CD4-positive, alpha-beta T cell treated with Interferon gamma for 1 hour (primary cell): ENCODE data around the gene LRRC17.
"Not testable (repeated sequence)": the region's sequence is repeated elsewhere in the genome, so short reads cannot be mapped to it uniquely, and the experiment has no call there.

ENCODE experiments used
- DNase-seq: peaks from one replicate; pipeline ENCODE4 v3.0.0-alpha.2; 2020

LRRC17 gene

DNA sequence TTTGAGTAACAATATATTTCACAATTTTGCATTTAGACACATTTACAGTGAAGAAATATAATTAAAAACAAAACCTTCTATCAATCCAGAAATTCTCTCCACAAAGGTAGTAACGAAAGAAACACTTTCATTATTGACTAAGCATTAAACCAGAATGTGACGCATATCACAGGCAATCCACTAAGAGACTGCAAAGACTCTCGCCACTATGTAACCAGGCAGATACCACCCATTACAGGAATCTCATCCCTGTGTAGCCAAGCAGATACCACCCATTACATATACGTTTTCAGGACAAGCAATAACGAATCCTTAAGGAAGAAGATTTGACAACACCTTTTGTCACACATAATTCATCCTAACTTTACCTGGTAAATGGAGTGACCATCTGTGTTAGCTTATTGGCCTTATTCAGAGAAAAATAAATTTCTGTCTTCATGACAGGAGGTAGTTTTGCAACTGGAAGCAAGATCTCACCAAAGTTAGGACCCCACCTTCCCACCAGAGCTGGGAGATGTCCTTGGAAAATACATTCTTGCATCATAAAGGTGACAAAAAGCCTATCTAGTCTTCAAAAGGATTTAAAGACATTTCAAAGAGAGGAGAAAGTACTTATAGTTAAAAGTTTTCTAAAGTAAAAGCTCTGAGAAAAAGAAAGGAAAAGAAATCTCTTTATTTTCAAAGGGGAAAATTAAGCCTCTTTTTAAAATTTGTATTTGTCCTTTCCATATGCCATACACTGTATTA is 30.8 kb downstream of the LRRC17 start:
- no peak for DNase-seq

DNA sequence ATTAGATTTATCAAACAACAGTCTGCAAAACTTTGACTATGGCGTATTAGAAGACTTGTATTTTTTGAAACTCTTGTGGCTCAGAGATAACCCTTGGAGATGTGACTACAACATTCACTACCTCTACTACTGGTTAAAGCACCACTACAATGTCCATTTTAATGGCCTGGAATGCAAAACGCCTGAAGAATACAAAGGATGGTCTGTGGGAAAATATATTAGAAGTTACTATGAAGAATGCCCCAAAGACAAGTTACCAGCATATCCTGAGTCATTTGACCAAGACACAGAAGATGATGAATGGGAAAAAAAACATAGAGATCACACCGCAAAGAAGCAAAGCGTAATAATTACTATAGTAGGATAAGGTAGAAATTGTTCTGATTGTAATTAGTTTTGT is 31.4 kb downstream of the LRRC17 start:
- no peak for DNase-seq

DNA sequence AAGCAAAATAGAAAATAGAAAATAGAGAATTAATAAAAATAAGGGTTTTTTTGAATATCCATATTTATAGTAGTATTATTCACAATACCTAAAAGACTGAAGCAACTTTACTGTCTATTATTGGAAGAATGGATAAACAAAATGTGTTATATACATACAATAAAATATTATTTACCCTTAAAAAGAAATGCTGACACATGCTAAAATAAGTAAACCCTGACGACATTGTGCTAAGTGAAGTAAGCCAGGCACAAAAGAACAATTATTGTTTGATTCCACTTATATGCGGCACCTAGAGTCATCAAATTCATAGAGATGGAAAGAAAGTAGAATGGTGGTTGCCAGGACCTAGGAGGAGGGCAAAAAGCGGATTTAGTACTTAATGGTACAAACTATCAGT is 39.0 kb downstream of the LRRC17 start:
- no peak for DNase-seq

DNA sequence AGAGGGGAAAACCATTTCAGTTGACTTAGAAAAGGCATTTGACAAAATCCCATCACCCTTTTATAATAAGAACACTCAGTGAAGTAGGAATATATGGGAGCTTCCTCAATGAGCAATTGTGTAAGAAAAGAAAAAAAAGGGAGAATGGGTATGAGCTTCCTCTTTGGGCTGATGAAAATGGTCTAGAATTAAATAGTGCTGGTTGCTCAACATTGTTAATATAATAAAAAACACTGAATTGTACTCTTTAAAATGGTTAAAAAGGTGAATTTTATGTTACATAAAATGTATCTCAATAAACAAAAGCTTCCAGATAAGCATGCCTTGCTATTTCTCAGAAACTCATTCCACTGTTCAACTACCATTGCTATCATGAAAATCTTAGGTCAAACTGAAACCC is 40.6 kb downstream of the LRRC17 start:
- DNase-seq, result no peak

DNA sequence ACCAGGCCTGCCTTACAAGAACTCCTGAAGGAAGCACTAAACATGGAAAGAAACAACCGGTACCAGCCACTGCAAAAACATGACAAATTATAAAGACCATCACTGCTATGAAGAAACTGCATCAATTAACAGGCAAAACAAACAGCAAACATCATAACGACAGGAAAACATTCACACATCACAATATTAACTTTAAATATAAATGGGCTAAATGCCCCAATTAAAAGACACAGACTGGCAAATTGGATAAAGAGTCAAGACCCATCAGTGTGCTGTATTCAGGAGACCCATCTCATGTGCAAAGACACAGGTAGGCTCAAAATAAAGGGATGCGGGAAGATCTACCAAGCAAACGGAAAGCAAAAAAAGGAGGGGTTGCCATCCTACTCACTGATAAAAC is 41.6 kb downstream of the LRRC17 start:
- not testable (repeated sequence) for DNase-seq

DNA sequence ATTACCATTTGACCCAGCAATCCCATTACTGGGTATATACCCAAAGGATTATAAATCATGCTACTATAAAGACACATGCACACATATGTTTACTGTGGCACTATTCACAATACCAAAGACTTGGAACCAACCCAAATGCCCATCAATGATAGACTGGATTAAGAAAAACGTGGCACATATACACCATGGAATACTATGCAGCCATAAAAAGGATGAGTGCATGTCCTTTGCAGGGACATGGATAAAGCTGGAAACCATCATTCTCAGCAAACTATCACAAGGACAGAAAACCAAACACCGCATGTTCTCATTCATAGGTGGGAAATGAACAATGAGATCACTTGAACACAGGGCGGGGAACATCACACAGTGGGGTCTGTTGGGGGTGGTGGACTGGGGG is 45.2 kb downstream of the LRRC17 start:
- not testable (repeated sequence) for DNase-seq

DNA sequence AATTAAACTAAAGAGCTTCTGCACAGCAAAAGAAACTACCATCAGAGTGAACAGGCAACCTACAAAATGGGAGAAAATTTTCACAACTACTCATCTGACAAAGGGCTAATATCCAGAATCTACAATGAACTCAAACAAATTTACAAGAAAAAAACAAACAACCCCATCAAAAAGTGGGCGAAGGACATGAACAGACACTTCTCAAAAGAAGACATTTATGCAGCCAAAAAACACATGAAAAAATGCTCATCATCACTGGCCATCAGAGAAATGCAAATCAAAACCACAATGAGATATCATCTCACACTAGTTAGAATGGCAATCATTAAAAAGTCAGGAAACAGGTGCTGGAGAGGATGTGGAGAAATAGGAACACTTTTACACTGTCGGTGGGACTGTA is 49.2 kb downstream of the LRRC17 start:
- DNase-seq, result not testable (repeated sequence)

DNA sequence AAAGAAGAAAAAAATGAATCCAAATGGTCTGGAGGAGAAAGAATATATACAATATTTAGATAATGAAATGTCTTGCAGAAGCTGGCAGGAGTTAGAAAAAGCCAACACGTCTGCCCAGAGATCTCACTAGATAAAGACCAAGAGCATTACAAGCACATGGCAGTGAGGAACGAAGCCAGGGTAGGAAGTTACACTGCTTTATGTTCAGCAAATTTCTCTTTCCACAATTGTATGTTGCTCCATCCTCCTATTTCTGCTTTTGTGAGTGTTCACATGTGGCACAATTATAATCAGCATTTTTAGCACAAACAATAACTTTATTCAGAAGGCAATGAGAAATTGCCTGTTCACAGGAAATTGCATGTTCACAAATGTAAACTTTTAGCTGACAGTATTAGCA is 53.7 kb downstream of the LRRC17 start:
- DNase-seq, result no peak

DNA sequence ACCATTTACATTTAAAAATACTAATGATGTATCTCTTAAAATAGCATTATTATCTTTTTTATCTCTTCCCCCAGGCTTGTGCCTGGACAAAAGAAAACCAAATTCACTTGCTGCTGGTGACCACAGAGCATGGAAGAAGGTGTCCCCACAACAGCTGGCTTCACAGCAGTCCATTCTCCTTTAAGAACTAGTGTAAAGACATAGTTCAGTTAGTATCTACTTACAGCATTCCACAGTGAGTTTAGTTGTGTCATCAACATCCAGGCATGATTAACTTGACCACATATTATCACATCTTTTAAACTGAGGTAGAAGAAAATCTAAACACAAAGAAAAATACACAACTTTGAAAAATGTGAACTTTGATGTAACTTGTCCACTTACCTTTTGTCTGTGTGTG is 55.0 kb downstream of the LRRC17 start:
- DNase-seq, result no peak

DNA sequence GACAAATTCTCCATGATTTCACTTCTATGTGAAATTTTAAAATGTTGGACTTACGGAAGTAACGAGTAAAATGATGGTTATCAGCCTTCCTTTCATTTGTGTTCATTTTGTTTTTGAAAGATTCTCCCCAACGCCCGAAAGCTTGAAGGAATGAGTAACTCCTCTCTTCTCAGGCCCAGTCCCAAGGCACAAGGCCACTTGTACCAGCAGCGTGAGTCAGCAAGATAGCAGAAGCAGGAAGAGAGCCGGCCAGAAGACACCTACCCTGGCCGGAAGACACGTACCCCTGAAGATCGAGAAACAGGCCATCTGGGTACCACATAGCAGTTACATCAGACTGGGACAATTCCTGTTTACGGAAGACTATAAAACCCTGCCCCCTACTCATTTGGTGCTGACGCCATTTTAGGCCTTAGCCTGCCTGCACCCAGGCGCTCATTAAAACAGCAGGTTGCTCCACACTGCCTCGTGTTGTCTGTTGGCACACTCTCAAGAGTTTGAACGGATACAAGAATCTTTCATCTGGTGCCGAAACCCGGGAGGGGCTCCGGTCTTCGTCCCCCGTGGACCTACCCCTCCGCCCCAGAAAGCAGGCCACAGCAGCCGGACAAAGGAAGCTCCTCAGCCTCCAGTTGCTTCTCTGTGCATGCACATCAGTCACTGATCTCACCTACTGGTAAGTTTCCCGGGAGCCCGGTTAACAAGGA is 60.4 kb downstream of the LRRC17 start:
- peak; percentile 1 for DNase-seq

DNA sequence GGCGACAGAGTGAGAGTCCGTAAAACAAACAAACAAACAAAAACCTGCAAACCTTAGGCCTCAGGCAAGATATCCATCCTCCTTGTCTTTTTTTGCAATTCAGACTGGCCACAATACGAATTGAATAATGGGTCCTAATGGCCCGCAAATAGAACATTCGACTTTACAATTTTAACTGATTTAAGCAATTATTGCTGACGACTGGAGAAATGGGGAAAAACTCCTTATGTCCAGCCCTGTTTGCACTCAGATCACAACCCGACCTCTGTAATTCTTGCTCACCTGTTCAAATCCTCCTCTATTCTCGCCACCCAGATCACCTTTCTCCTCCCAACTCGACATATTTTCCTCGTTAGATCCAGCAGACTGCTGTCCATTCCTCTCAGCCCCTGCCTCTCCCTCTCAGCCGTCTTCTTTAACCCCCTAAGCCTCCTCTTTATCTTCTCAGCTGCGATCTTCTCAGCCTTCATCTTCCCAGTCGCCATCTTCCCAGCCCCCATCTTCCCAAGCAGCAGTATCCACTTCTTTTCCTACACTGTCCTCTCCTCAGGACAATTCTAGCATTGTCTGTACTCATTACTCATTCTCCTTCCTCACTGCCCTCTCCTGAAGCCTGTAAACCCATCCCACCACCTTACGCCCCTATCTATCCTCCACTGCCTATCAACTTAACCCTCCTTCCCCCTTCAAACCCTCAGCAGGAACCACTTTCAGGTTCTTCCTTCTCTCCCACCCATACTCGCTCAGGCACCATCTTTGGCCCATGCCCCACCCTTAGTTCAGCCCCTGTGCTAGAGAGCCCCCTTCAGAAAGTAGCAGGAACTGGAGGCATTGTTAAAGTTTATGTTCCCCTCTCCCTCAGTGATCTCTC is 61.8 kb downstream of the LRRC17 start:
- no peak for DNase-seq

DNA sequence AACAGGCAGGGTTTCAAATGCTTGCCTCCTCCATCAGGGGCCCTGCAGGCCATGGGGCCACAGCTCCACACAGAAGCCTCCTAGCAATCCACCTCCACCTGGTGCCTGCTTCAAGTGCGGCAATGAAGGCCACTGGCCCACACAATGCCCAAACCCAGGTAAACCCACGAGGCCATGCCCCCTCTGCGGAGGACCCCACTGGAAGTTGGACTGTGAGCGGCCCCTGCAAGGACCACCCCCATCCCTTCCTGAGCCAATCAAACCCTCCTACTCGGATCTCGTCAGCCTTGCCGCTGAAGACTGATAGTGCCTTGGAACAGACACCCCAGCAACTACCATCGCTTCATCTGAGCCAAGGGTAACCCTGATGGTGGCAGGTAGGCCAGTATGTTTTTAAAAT is 63.1 kb downstream of the LRRC17 start:
- no peak for DNase-seq

DNA sequence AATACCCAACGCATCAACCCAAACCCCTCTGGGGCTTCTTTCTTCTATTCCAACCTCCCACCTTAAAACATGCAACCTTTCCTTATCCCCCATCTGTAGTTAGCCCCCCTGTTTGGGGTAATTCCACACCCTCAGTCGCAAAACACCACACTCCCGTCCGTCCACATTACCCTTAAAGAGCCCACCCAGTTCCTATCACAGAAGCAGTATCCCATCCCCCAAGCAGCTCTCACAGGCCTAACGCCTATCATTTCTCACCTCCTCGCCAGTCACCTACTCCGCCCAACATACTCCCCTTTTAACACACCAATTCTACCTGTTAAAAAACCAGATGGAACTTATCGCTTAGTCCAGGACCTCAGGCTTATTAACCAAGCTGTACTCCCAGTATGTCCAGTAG is 63.7 kb downstream of the LRRC17 start:
- no peak for DNase-seq

DNA sequence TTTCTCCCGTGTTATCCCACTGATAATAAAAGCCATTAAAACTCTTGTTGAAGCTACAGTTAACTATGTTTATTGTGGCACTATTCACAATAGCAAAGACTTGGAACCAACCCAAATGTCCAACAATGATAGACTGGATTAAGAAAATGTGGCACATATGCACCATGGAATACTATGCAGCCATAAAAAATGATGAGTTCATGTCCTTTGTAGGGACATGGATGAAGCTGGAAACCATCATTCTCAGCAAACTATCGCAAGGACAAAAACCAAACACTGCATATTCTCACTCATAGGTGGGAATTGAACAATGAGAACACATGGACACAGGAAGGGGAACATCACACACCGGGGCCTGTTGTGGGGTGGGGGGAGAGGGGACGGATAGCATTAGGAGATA is 64.8 kb downstream of the LRRC17 start:
- DNase-seq, result not testable (repeated sequence)

DNA sequence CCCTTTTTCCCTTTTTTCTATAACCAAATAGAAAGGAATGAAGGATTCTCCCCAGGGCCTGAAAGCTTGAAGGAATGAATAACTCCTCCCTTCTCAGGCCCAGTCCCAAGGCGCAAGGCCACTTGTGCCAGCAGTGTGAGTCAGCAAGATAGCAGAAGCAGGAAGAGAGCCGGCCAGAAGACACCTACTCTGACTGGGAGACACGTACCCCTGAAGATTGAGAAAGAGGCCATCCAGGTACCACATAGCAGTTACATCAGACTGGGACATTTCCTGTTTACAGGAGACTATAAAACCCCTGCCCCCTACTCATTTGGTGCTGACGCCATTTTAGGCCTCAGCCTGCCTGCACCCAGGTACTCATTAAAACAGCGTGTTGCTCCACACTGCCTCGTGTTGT is 65.5 kb downstream of the LRRC17 start:
- DNase-seq, result peak; percentile 2

DNA sequence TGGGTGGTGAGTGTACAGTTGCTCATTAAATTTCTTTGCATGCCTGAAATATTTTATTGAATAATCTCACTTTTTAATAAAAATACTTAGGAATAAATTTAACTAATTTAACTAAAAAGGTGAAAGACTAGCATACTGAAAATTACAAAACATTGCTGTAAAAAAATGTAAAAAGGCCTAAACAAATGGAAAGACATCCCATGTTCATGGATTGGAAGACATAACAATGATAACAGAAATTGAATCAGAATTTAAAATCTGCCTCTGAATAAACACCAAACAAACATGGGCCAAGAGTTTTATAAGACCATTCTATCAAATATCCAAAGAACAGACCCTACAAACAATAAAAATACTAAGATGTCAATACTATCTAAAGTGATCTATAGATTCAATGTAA is 66.9 kb downstream of the LRRC17 start:
- DNase-seq, result no peak

DNA sequence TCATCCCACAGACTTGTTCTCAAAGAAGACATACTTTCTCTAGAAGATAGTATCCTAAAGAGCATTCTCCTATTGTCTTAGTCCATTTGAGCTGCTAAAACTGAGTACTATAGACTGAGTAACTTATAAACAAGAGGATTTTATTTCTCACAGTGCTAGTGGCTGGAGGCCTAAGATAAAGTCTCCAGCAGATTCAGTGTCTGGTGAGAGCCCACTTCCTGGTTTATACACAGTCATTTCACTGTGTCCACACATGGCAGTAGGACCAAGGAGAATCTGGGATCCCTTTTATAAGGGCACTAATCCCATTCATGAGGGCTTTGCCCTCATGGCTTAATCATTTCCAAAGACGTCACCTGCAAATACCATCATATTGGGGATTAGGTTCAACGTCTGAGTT is 68.7 kb downstream of the LRRC17 start:
- DNase-seq, result no peak

DNA sequence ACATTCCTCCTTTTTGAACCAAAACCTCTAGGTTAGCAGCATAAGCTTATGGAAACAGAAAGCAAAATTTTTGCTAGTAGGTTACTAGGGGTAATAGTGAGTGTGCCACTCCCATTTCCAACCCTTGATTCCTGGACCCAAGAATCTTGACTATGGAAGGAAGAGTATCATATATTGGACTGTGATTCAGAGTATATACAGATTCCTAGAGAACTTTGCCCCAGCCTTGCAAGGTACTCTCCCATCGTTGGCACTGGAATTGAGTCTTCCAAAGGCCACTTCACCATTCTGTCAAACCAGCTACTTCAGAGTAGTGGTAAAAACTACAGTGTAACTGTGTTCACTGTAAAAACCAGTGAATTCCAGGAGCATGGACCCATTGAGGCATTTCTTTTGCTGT is 69.4 kb downstream of the LRRC17 start:
- DNase-seq, result no peak

DNA sequence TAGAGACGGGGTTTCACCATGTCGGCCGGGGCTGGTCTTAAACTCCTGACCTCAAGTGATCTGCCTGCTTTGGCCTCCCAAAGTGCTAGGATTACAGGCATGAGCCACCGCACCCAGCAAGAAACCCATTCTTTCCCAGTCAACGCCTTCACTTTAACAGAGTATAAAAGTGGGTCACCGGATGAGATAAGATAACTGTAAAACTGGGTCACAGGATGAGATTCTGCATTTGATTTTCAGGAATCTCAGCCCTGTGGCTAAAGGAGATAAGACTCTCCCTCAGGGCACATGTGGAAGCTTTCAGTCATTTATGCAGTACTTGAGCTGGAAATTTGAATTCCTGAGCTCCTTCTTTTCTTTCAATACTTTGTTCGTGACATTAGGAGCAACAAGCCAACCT is 70.8 kb downstream of the LRRC17 start:
- no peak for DNase-seq

DNA sequence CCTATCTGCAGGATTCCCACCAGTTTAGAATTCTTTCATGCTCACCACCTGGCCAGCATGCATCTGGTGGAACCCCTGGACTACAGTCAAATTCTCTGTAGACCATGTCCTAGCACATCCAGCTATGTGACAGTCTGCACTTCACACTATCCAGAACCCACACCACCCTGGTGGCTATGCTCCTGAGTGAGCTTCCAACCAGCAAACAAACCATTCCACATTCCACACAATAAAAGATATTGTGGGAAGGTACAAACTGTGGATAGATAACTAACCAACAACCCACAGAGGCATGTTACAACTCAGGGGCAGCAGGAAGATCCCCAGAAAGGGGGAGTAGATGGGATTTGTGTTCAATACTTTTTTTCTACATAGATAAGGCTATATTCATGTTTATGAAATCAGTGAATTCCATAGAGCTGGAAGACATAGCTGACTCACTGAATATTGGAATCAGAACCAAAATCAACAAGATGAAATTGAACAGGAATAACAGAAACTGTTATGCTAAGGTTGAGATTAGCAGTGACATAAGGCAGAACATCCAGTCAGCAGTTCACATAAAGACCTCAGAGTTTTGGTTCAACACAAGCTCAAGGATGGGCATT is 72.5 kb downstream of the LRRC17 start:
- no peak for DNase-seq

DNA sequence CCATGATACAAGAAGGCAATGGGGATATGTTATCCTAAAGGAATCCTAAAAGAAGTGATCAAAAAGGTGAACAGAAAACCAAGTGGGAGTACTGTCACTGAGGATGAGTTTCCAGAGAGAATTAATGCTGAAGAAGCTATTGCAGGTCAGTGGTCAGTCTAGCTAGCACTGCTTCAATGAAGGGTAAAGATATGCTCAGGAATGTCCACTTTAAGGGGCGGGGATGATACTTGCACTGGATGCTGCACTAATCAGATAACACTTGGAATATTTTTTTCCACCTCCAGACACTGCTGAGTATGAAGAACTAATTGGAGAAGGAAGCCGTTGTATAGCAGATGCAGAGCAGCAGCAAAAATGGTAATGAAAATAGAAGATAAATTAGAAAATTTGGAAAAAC is 75.3 kb downstream of the LRRC17 start:
- DNase-seq, result no peak

DNA sequence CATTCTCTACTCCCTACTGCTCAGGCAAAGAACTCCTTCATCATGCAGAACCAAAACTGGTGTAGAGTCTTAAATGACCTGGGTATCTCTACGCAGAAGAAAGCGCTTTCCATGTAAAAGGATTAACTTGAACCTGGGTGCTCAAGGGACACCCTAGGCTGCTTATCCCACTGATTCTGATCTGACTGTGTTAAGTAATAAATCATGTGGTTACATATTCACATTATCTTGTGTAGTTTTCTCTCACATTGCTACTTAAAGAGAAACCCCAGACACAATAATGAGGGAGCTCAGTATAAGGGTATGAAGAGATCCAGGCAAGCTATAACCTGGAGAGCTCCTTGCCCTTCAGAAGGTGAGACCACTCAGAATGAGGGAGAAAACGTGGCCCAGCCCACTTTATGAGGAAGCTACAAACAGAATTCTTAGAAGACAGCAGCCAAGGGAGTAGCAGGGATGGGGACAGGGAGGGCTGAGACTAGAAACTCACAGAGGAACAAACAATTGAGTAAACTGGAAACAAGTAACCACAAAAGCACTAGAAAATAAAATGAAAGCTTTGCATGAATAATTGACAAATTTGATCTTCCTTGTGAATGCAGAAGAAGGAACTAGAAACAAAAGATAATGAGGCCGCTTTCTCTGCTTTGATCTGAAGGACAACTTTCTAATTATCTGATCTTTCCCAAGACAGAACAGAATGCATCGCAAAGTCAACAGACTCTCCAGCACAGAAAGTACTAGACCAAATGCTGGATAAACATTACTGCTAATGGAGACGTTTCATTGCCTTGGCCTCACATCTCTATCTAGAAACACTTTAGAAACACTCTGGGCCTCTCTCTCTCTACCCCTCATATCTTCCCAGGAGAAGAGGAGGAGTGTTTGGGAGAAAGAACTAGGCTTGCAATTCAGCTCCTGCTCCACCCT is 76.1 kb downstream of the LRRC17 start:
- DNase-seq, result no peak
